Measurements from ENCODE around the gene TBX2.
"Not testable (repeated sequence)": the region's sequence is repeated elsewhere in the genome, so short reads cannot be mapped to it uniquely, and the experiment has no call there.

TBX2 gene

DNA sequence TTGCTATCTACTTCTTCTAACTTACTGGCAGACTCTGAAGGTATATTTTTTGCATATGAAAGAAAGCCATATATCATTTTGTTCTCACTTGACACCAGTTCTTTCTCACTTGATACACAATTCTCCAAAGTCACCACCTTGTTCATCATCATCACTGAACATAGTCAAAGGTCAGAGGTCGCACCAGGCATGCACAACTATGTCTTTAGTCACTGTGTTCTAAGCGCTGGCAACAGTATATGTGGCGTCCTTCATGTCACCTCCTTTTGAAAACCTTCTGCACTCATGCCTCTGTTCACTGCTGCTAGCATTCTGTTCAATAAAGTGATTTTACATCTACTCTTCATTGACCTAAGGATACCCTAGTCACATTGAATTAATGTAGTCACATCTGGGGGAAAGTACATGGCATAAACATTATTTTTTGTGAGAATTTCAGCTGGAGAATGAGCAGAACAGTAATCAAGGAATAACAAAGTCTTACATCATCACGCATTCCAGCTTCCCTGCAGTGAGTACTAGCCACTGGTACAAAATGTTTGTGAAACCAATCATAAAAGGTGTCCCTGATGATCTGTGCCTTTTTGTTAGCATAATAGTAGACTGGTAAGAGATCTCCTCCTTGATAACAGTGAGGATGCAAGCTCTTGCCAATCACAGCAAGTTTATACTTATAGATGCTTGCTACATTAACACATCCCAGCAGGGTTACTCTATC, 32.1 kb downstream of the TBX2 start:
- no peak for DNase-seq (ENCODE audit: low read depth in 2 of 2)

GRCh38 chr17:61436273-61436672, 36.6 kb downstream of the TBX2 start:
- no peak for DNase-seq (ENCODE audit: low read depth in 2 of 2)

DNA sequence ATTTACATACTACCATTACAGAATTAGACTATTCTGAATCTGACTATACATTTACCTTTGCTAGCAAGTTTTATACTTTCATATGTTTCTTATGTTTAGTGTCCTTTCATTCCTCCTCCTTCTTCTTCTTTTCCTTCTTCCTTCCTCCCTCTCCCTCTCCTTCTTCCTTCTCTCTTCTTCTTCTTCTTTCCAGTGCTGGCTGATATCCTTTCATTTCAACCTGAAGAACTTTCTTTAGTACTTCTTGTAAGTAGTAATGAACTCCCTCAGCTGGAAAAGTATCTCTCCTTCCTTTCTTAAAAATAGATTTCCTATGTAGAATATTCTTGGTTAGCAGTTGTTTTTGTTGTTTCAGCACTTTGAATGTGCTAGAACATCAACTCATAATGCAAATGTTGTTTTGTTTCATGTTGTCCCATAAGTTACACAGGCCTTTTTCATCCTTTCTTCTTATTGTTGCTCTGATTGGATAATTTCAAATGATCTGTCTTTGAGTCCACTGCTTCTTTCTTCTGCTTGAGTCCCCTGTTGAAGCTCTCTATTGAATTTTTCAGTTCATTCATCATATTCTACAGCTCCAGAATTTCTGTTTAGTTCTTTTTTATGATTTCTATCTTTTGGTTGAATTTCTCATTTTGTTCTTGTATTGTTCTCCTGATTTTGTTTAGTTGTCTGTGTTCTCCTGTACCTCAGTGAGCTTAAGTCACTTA, 37.5 kb downstream of the TBX2 start:
- DNase-seq (ENCODE audit: low read depth in 2 of 2), result no peak

DNA sequence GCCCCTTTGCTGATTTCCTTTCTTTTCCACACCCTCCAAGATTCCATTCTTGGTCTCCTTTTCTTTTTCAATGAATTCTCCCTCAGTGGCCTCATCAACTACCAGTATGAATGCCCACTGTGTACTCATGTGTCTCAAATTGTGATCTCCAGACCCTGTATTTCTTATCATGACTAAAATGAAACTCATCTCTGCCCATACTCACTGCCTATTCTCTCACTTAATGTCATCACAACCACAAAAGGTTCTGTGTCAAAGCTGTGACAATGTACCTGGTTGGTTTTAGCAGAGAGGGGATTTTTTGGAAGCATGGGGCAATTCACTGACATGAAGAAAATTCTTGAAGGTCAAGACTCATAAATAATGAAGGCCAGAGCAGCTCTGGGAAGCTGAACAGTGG, 41.1 kb downstream of the TBX2 start:
- no peak for DNase-seq (ENCODE audit: low read depth in 2 of 2)

DNA sequence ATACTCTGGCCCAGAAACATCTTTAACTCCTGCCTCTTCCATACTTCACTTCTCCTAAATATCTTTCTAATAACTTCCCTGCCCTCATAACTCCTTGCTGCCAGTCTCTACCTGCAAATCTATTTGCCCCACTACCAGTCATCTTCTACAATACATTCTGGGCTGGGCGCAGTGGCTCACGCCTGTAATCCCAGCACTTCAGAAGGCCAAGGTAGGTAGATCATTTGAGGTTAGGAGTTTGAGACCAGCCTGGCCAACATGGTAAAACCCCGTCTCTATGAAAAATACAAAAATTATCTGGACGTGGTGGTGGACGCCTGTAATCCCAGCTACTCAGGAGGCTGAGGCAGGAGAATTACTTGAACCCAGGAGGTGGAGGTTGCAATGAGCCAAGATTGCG, 41.9 kb downstream of the TBX2 start:
- not testable (repeated sequence) for DNase-seq (ENCODE audit: low read depth in 2 of 2)

DNA sequence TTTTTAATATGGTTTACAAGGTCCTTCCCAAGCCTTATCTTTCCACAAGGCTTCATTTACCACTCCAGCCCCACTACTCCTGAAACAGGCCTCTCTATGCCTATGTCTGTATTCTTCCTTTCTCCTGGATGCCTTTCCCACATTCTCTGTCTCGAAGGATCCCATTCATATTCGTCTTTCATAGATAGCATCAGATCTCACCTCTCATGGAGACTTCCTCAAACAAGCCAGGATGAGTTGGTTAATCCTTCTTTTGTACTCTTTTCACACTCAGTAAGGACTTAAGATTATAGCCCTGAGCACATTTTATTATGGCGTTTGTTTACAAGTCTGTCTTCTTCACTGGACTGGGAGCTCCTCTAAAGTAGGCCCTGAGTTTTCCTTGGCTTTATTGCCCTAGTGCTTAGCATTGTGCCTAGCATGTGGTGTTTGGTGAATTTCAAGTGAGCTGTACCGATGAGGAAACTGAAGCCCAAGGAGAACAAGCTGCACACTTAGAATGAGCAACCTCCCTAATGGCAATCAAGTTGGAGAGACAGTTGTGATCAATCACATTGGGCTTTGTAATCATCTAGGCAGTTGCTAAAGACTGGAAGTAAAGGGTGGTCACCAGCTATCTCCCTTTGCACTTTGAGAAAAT, 42.6 kb downstream of the TBX2 start:
- DNase-seq (ENCODE audit: low read depth in 2 of 2), result no peak

- DNase-seq (ENCODE audit: low read depth in 2 of 2), result no peak
These were observed 43.3 kb downstream of the TBX2 start for GRCh38 chr17:61442878-61443474.

DNA sequence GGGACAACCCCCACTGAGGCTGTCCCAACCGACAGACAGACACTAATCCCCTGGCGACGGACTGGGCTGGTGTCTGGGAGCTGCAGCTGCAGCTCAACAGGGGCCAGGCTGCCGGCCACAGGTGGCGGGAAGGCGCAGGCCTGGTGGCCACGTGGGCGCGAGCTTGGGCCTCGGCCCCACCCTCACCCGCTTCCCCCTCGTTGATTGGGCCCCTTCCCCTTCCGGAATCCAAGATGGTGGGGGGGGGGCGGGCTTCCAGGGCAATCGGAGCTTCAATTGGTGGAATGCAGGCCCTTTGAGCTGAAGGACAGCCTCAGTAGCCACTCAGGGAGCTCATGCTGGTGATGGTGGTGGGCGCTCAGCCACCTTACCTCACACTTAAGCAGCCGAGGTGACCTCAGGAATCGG, 43.8 kb downstream of the TBX2 start:
- no peak for DNase-seq (ENCODE audit: low read depth in 2 of 2)

DNA sequence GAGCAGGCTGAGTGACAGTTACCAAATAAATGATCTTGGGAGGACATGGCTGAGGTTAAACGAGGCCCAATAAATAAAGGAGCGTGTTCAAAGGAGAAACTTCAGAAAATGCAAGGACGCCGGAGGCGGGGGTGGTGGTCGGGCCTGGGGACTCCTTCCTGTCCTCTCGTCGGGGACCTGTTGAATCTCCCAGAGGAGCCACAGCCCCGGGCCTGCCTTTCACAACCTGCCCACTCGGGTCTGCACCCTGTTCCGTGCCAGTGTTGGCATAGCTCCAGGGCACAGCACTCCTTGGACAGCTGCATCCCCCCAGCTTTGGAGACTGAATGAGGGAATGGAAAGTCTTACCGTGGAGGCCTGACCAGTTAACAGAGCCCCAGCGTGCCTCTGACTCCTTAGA, 44.4 kb downstream of the TBX2 start:
- no peak for DNase-seq (ENCODE audit: low read depth in 2 of 2)

DNA sequence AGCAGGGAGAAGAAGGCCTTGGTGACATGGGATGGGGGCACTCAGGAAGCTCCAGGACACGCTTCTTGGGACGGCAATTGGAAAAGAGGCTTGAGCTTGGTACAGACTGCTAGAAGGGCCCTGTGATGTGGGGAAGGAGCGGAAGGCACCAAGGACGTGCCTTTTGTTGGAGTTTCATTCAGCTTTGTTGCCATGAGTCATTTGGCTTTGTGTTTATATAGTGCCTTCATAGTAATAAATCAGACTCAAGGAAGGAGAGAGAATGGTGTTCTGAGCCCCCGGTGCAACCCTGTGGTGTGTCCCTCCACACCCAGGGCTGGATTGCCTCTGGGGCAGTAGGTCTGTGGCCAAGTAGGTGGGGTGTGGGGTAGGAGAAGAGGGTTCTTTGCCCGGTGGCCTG, 45.2 kb downstream of the TBX2 start:
- no peak for DNase-seq (ENCODE audit: low read depth in 2 of 2)

- DNase-seq (ENCODE audit: low read depth in 2 of 2), result no peak
These were observed 47.7 kb downstream of the TBX2 start for GRCh38 chr17:61447358-61447757.

DNA sequence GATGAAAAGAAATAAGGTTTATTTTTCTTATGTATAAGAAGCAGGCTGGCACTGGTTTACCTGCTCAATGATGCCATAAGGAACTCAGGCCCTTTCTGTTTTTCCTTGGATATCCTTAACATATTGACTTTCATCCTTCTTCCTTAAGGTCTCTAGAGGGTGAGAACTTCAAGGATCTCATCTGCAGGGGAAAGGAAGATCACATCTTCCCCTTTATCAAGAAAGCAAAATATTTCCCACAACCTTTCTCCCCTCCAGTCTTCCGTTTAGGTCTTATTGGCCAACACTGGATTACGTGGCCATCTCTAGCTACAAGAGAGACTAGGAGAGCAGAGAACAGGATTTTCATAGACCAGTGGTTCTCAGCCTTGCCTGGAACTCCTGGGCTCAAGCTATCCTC, 48.4 kb downstream of the TBX2 start:
- no peak for DNase-seq (ENCODE audit: low read depth in 2 of 2)

GRCh38 chr17:61449140-61449539, 49.5 kb downstream of the TBX2 start:
- not testable (repeated sequence) for DNase-seq (ENCODE audit: low read depth in 2 of 2)

- DNase-seq (ENCODE audit: low read depth in 2 of 2), result no peak
These were observed 50.3 kb downstream of the TBX2 start for GRCh38 chr17:61449707-61450640.

DNA sequence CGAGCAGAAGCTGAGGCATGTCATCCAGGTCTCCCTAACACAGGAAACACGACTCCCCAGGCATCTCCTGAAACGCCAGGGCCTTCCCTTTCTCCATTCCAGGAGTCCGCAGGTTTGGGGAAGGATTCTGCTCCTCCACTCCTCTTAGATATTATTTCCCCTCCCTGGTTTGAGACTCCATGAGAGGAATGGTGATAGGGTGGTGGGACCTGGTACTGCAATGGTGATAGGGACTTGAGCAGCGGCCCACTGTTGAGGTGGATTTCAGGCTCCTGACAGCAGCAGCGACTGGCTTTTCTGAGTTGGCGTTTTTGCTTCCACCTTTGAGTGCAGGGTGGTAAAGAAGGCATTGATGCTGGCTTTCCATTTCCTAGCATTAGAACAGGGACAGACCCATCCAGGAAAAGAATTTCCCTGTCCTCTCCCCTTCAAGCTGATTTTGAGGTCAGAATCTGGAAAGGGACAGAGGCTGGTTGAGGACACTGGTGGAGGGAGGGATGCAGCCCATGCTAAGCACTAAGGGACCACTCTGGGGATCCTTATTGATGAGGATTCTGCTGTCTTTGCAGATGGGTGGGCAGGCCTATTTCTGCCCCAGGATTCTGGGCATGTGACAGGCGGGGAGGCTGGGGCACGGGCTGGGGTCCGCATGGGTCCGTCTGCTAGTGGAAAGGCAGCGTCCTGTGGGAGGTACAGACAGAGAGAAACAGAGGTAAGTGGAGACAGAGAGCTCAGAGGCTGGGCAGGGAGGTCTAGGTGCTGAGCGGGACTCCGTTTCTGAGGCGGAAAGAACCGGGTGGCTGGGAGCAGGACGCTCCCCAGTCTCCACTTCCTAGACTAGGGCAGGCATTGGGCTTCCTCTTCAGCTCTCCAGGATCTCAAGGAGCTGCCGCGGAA, 51.2 kb downstream of the TBX2 start:
- no peak for DNase-seq (ENCODE audit: low read depth in 2 of 2)

- DNase-seq (ENCODE audit: low read depth in 2 of 2), result no peak
These were observed 52.1 kb downstream of the TBX2 start for GRCh38 chr17:61451538-61452300.

GRCh38 chr17:61452301-61453290, 53.0 kb downstream of the TBX2 start, which contains the start of gene TBX4:
TBX4 (plus strand) TSS chr17:61452422; CDS start chr17:61456491, 4,069 bp downstream.
- no peak for DNase-seq (ENCODE audit: low read depth in 2 of 2)

Data from stimulated activated CD8-positive, alpha-beta memory T cell treated with anti-CD3 and anti-CD28 coated beads, Interleukin-15, amount 100 ng/mL, for 4 hours (primary cell).